GM12891 (cell line): ENCODE data around the gene COA1.

Source experiments
- POLR2A ChIP-seq: IDR thresholded peaks from 2 replicates; pipeline ENCODE4 v1.6.1; 2011; ENCODE audit warnings: low read depth, low read length, control low read depth
- SPI1 ChIP-seq: IDR thresholded peaks from 2 replicates; pipeline ENCODE4 v1.6.1; 2011; ENCODE audit warnings: low read depth, low read length, control low read depth
- TAF1 ChIP-seq: IDR thresholded peaks from 2 replicates; pipeline ENCODE4 v1.6.1; 2011; ENCODE audit warnings: low read depth, low read length, control low read depth

- no peak for TF ChIP-seq TAF1
- no peak for TF ChIP-seq POLR2A
- no peak for TF ChIP-seq SPI1
These were observed 563 bp upstream of the COA1 start for GRCh38 chr7:43729924-43730248.
